ENCODE results near the gene RNF222. TPM values are rescaled to one million over a fixed set of nuclear protein-coding genes. Genes with fewer than 3 reads are reported as not detected.

The RNF222 gene
- total and polyA plus RNA-seq, 10 of the 15 experiments (the other 5 are each of a cell fraction or from before 2014, with no cell fraction given): not detected

DNA sequence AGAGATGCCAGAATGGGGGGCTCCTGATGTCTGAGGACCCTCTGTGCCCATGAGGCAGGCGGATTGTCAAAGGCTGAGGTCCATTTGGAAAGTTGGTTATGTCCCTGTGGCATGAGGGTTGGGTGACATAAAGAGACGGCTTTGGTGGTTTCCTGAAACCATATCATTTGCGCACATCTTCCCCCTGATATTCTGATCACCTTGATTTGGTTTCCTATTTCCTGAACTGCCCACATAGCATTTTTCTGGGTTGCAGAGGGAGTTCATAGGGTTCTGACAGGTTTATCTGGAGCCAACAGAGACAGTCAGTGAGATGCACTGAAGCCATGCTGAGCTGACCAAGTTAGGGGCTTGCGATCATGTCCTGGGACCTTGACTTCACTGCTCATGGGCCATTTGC is 15.7 kb upstream of the RNF222 start (continued):
- TF ChIP-seq, protein P1, sequence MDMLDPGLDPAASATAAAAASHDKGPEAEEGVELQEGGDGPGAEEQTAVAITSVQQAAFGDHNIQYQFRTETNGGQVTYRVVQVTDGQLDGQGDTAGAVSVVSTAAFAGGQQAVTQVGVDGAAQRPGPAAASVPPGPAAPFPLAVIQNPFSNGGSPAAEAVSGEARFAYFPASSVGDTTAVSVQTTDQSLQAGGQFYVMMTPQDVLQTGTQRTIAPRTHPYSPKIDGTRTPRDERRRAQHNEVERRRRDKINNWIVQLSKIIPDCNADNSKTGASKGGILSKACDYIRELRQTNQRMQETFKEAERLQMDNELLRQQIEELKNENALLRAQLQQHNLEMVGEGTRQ (IDR thresholded peaks at IDR 0.05; ENCODE audit: borderline replicate concordance, low read depth, low read length): no peak
- TF ChIP-seq SUZ12 (IDR thresholded peaks at IDR 0.05; ENCODE audit: unreplicated experiment): no peak
- TF ChIP-seq, protein P2, sequence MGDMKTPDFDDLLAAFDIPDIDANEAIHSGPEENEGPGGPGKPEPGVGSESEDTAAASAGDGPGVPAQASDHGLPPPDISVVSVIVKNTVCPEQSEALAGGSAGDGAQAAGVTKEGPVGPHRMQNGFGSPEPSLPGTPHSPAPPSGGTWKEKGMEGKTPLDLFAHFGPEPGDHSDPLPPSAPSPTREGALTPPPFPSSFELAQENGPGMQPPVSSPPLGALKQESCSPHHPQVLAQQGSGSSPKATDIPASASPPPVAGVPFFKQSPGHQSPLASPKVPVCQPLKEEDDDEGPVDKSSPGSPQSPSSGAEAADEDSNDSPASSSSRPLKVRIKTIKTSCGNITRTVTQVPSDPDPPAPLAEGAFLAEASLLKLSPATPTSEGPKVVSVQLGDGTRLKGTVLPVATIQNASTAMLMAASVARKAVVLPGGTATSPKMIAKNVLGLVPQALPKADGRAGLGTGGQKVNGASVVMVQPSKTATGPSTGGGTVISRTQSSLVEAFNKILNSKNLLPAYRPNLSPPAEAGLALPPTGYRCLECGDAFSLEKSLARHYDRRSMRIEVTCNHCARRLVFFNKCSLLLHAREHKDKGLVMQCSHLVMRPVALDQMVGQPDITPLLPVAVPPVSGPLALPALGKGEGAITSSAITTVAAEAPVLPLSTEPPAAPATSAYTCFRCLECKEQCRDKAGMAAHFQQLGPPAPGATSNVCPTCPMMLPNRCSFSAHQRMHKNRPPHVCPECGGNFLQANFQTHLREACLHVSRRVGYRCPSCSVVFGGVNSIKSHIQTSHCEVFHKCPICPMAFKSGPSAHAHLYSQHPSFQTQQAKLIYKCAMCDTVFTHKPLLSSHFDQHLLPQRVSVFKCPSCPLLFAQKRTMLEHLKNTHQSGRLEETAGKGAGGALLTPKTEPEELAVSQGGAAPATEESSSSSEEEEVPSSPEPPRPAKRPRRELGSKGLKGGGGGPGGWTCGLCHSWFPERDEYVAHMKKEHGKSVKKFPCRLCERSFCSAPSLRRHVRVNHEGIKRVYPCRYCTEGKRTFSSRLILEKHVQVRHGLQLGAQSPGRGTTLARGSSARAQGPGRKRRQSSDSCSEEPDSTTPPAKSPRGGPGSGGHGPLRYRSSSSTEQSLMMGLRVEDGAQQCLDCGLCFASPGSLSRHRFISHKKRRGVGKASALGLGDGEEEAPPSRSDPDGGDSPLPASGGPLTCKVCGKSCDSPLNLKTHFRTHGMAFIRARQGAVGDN (IDR thresholded peaks at IDR 0.05): no peak

DNA sequence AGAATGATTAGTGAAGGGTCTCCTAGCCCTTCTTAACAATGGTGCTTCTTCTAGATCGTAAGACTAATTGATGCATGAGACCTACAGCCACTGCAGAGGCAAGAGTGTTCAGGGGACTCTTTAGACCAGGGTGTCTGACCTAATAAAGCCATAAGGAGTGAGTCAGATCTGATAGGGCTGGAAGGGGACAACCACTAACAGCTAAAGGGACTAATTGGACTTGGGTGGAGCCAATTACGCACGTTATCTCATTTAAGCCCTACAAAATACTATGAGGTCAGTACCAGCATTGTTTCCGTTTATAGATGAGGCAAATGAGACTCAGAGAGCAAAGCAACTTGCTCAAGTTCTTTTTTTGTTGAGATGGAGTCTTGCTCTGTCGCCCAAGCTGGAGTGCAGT is 14.5 kb upstream of the RNF222 start:
- TF ChIP-seq PAX8 (IDR thresholded peaks at IDR 0.05) (no peak), KAT2A (conservative IDR thresholded peaks at IDR 0.05; ENCODE audit: control insufficient read depth, low read depth, low read length) (no peak), SUPT20H (IDR thresholded peaks at IDR 0.05; ENCODE audit: borderline replicate concordance, control insufficient read depth, low read depth, low read length) (no peak)
- TF ChIP-seq, protein P3, sequence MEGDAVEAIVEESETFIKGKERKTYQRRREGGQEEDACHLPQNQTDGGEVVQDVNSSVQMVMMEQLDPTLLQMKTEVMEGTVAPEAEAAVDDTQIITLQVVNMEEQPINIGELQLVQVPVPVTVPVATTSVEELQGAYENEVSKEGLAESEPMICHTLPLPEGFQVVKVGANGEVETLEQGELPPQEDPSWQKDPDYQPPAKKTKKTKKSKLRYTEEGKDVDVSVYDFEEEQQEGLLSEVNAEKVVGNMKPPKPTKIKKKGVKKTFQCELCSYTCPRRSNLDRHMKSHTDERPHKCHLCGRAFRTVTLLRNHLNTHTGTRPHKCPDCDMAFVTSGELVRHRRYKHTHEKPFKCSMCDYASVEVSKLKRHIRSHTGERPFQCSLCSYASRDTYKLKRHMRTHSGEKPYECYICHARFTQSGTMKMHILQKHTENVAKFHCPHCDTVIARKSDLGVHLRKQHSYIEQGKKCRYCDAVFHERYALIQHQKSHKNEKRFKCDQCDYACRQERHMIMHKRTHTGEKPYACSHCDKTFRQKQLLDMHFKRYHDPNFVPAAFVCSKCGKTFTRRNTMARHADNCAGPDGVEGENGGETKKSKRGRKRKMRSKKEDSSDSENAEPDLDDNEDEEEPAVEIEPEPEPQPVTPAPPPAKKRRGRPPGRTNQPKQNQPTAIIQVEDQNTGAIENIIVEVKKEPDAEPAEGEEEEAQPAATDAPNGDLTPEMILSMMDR (IDR thresholded peaks at IDR 0.05 in 2 of 3, conservative IDR thresholded peaks at IDR 0.05 in 1 of 3; ENCODE audit: control insufficient read depth in 2 of 3, extremely low read depth in 1 of 3, insufficient read depth in 1 of 3, low read depth in 3 of 3, low read length in 3 of 3): no peak
- Histone ChIP-seq H3K27ac (ENCODE audit: control insufficient read depth, insufficient read depth) (no peak overlapping the region), H3K27me3 (replicated peaks in 1 of 2; ENCODE audit: control insufficient read depth in 2 of 2, insufficient read depth in 2 of 2, low read length in 1 of 2) (peaks cover 0 to 4% of the 10 kb centered on the region in 2 experiments; a peak in 3 of 4 replicates), H3K36me3 (ENCODE audit: control insufficient read depth in 2 of 2, insufficient read depth in 2 of 2, low read length in 1 of 2) (no peaks in the 10 kb centered on the region), H3K4me1 (ENCODE audit: control insufficient read depth, insufficient read depth, low read length) (no peaks in the 10 kb centered on the region), H3K4me3 (no peak overlapping the region), H3K9ac (ENCODE audit: control insufficient read depth, insufficient read depth, low read length) (no peak overlapping the region), H3K9me3 (replicated peaks; ENCODE audit: control insufficient read depth, insufficient read depth, low read length) (no peaks in the 10 kb centered on the region), H4K20me1 (ENCODE audit: control insufficient read depth, insufficient read depth) (no peaks in the 10 kb centered on the region), H2AFZ (ENCODE audit: control insufficient read depth, low read depth, low read length) (no peak overlapping the region), H3K79me2 (ENCODE audit: control insufficient read depth, insufficient read depth, low read length) (no peaks in the 10 kb centered on the region), H3K4me2 (ENCODE audit: control insufficient read depth, insufficient read depth) (no peak overlapping the region)
- no TSS peak for BruUV-seq (replicated peaks)
- CTCF ChIA-PET: interaction anchor here (3.2 to 3.3 kb wide), 2 partner anchors 335 to 374 kb away, joined by 22 to 67 read pairs; no protein-coding TSS in a partner anchor
- intact Hi-C loops (cut with micrococcal nuclease; ENCODE audit: unreplicated experiment): loop anchor here (10.0 kb wide), 1 partner anchor 483 kb away; no protein-coding TSS in a partner anchor
- SMC1A ChIA-PET (ENCODE audit: uncharacterized antibody, unreplicated experiment): interaction anchor here (2.0 kb wide), 1 partner anchor 334 kb away, joined by 6 read pairs; no protein-coding TSS in a partner anchor
- FAIRE-seq (no peak), ATAC-seq (no peak), DNase-seq (ENCODE audit: low read depth, low spot score) (no peak)
- RAD21 ChIA-PET (ENCODE audit: unreplicated experiment): interaction anchor here (1.0 kb wide), 1 partner anchor 374 kb away, joined by 3 read pairs; no protein-coding TSS in a partner anchor
- POLR2A ChIA-PET: no interaction called here
- in situ Hi-C loops (cut with MboI): loop anchor here (5.0 to 10.0 kb wide), 2 partner anchors 335 to 603 kb away; no protein-coding TSS in a partner anchor
- WGBS (ENCODE audit: insufficient coverage, insufficient replicate concordance, low lambda C conversion rate, missing lambda C conversion rate): 38% methylated on average over 5 of the region's 5 CpGs
